Measurements from ENCODE around the gene LAIR2.
"Not testable (repeated sequence)": the region's sequence is repeated elsewhere in the genome, so short reads cannot be mapped to it uniquely, and the experiment has no call there.

Gene LAIR2

GRCh38 chr19:54485851-54486250, 16.8 kb upstream of the LAIR2 start:
- TF ChIP-seq CTCF (IDR thresholded peaks at IDR 0.05; ENCODE audit: insufficient read depth, missing control alignments), result no peak
- FAIRE-seq, result no peak
- no peak for DNase-seq (ENCODE audit: insufficient read length, low spot score)

DNA sequence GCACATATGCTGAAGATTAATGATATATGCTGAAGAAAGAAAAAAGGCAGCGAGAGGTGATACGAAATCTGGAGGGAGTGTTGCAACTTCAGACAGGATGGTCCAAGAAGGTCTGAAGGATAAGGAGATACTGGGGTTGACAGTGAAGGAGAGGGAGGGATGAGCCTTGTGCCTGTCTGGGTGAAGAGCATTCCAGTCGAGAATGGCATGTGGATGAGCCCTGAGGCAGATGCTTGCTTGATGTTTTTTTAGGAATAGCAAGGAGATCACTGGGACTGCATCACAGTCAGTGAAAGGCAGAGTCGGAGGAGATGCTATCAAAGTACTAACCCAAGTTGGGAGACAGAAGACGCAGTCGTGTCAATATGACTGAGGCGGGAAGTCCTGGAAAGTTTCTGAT, 13.3 kb upstream of the LAIR2 start:
- FAIRE-seq (no peak), DNase-seq (ENCODE audit: insufficient read length, low spot score) (no peak)
- TF ChIP-seq CTCF (IDR thresholded peaks at IDR 0.05; ENCODE audit: insufficient read depth, missing control alignments), result no peak

DNA sequence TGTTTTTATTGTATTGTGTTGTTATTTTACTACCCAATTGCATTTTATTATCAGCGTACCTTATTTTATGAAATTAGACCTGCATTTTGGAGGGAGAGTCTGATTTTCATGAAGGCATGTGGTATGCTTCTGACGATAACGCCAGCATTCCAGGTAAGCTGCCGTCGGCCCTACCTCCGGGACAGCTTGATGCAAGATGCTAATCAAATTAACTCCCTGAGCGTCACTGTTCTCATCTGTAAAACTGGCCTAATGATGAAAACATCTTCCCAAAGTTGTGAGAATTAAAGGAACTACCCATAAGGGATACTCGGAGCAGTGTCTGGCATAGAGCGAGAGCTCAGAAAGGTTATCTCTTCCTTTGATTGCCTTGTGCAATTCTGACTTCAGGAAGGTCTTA, 12.9 kb upstream of the LAIR2 start:
- TF ChIP-seq CTCF (IDR thresholded peaks at IDR 0.05; ENCODE audit: insufficient read depth, missing control alignments), result no peak
- FAIRE-seq (no peak), DNase-seq (ENCODE audit: insufficient read length, low spot score) (no peak)

DNA sequence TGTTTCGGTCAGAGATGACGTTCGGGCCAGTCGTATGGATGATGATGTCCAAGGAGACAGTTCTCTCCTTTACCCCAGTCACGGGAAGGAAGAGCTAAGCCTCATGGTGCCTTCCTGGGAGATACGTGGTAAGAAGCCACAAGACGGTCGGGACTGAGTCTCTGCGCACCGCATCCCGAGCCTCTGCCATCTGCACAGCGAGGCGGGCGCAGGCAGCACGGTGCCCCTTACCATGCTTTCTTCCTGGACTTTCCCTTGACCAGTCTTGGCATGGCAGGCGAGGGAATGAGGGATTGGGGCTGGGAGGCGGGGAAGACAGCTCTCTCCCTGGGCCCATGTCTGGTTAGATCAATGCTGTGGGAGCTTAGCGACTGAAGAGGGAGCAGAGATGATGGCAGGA, 10.1 kb upstream of the LAIR2 start:
- no peak for TF ChIP-seq CTCF (IDR thresholded peaks at IDR 0.05; ENCODE audit: insufficient read depth, missing control alignments)
- no peak for FAIRE-seq

GRCh38 chr19:54493056-54493455, 9.6 kb upstream of the LAIR2 start:
- FAIRE-seq; DNase-seq (ENCODE audit: insufficient read length, low spot score): not testable (repeated sequence)

More for the DNA sequence above, 10.1 kb upstream of the LAIR2 start:
- no peak for DNase-seq (ENCODE audit: insufficient read length, low spot score)

- FAIRE-seq (no peak), DNase-seq (ENCODE audit: insufficient read length, low spot score) (no peak)
- no peak for TF ChIP-seq CTCF (IDR thresholded peaks at IDR 0.05; ENCODE audit: insufficient read depth, missing control alignments)
These were observed 8.6 kb upstream of the LAIR2 start for GRCh38 chr19:54493967-54494585.

DNA sequence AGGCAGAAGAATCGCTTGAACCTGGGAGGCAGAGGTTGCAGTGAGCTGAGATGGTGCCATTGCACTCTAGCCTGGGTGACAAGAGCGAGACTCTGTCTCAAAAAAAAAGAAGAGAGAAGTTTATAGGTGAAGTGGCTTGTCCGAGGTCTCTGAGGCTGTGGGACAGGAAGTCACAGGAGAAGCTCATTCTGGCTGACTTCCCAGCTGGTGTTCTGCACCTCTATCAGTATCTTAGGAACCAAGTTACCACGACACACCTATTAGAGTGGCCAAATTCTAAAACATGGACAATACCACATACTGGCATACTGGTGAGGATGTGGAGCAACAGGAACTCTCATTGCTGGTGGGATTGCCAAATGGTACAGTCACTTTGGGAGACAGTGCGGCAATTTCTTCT, 7.3 kb upstream of the LAIR2 start:
- FAIRE-seq; DNase-seq (ENCODE audit: insufficient read length, low spot score): not testable (repeated sequence)

- not testable (repeated sequence) for FAIRE-seq; DNase-seq (ENCODE audit: insufficient read length, low spot score)
These were observed 4.7 kb upstream of the LAIR2 start for GRCh38 chr19:54497747-54498450.

GRCh38 chr19:54498451-54498772, 4.2 kb upstream of the LAIR2 start:
- not testable (repeated sequence) for FAIRE-seq; DNase-seq (ENCODE audit: insufficient read length, low spot score)

GRCh38 chr19:54505542-54505941, 2.9 kb downstream of the LAIR2 start:
- not testable (repeated sequence) for DNase-seq (ENCODE audit: insufficient read length, low spot score); FAIRE-seq
